ENCODE data around the gene SEL1L. TPM values are rescaled to one million over a fixed set of nuclear protein-coding genes. Genes with fewer than 3 reads are reported as not detected.
A peak's percentile ranks its signal among the peaks of the same experiment; 100 is the strongest.

Gene SEL1L
- polyA plus RNA-seq, 1 donor from 2014 or later: 39.7 TPM

- Histone ChIP-seq H3K9me3 (ENCODE audit: low read length) (no peaks in the 10 kb centered on the region), H3F3A (ENCODE audit: insufficient read depth, low read length, poor library complexity, severe bottlenecking) (no peaks in the 10 kb centered on the region), H3K4me2 (ENCODE audit: low read length) (no peak overlapping the region), H3K9me2 (ENCODE audit: insufficient read depth, low read length) (no peaks in the 10 kb centered on the region), H3K36me3 (ENCODE audit: insufficient read depth, low read length) (no peaks in the 10 kb centered on the region), H3K79me2 (replicated peaks; ENCODE audit: insufficient read depth, low read length) (peaks cover 8% of the 10 kb centered on the region), H3K9ac (ENCODE audit: low read length) (no peak overlapping the region), H3K27ac (ENCODE audit: low read length) (no peak overlapping the region), H3K4me3 (ENCODE audit: low read length) (no peak overlapping the region), H2AFZ (ENCODE audit: low read depth, low read length) (no peak overlapping the region), H3K27me3 (ENCODE audit: insufficient read depth, low read depth, low read length) (no peaks in the 10 kb centered on the region), H4K20me1 (ENCODE audit: insufficient read depth) (no peaks in the 10 kb centered on the region)
- no peak for TF ChIP-seq REST (IDR thresholded peaks at IDR 0.05; ENCODE audit: borderline replicate concordance)
- TF ChIP-seq EZH2 (IDR thresholded peaks at IDR 0.05; ENCODE audit: borderline replicate concordance, insufficient read depth, low read length, poor library complexity, severe bottlenecking): no peak
- no peak for TF ChIP-seq EP300 (conservative IDR thresholded peaks at IDR 0.05; ENCODE audit: poor library complexity, severe bottlenecking)
- TF ChIP-seq POLR2AphosphoS5 (IDR thresholded peaks at IDR 0.05): no peak
- TF ChIP-seq CTCF (IDR thresholded peaks at IDR 0.05; ENCODE audit: poor library complexity, severe bottlenecking): no peak
- TF ChIP-seq SMC3 (conservative IDR thresholded peaks at IDR 0.05; ENCODE audit: poor library complexity): no peak
- TF ChIP-seq TAF1 (IDR thresholded peaks at IDR 0.05; ENCODE audit: low read depth): no peak
- no peak for TF ChIP-seq RAD21 (conservative IDR thresholded peaks at IDR 0.05)
- no peak for TF ChIP-seq MXI1 (conservative IDR thresholded peaks at IDR 0.05; ENCODE audit: poor library complexity, severe bottlenecking)
Measured at GRCh38 chr14:81429028-81429427, 104.6 kb downstream of the SEL1L start.

GRCh38 chr14:81427348-81428058 is 106.2 kb downstream of the SEL1L start:
- Histone ChIP-seq H3K36me3 (ENCODE audit: insufficient read depth, low read length) (no peaks in the 10 kb centered on the region), H4K20me1 (ENCODE audit: insufficient read depth) (no peaks in the 10 kb centered on the region), H3K27me3 (ENCODE audit: insufficient read depth, low read depth, low read length) (no peaks in the 10 kb centered on the region), H3K9me3 (ENCODE audit: low read length) (no peaks in the 10 kb centered on the region), H3K9ac (ENCODE audit: low read length) (no peak overlapping the region), H2AFZ (ENCODE audit: low read depth, low read length) (no peak overlapping the region), H3K4me2 (ENCODE audit: low read length) (no peak overlapping the region), H3K27ac (ENCODE audit: low read length) (no peak overlapping the region), H3K9me2 (ENCODE audit: insufficient read depth, low read length) (no peaks in the 10 kb centered on the region), H3K79me2 (replicated peaks; ENCODE audit: insufficient read depth, low read length) (peaks cover 4% of the 10 kb centered on the region), H3K4me3 (ENCODE audit: low read length) (no peak overlapping the region), H3F3A (ENCODE audit: insufficient read depth, low read length, poor library complexity, severe bottlenecking) (no peaks in the 10 kb centered on the region)
- TF ChIP-seq MXI1 (conservative IDR thresholded peaks at IDR 0.05; ENCODE audit: poor library complexity, severe bottlenecking) (peak; percentile 22), SMC3 (conservative IDR thresholded peaks at IDR 0.05; ENCODE audit: poor library complexity) (no peak)
